ENCODE results near the gene CNKSR1.
A peak's percentile ranks its signal among the peaks of the same experiment; 100 is the strongest.

CNKSR1 gene, protein sequence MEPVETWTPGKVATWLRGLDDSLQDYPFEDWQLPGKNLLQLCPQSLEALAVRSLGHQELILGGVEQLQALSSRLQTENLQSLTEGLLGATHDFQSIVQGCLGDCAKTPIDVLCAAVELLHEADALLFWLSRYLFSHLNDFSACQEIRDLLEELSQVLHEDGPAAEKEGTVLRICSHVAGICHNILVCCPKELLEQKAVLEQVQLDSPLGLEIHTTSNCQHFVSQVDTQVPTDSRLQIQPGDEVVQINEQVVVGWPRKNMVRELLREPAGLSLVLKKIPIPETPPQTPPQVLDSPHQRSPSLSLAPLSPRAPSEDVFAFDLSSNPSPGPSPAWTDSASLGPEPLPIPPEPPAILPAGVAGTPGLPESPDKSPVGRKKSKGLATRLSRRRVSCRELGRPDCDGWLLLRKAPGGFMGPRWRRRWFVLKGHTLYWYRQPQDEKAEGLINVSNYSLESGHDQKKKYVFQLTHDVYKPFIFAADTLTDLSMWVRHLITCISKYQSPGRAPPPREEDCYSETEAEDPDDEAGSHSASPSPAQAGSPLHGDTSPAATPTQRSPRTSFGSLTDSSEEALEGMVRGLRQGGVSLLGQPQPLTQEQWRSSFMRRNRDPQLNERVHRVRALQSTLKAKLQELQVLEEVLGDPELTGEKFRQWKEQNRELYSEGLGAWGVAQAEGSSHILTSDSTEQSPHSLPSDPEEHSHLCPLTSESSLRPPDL

DNA sequence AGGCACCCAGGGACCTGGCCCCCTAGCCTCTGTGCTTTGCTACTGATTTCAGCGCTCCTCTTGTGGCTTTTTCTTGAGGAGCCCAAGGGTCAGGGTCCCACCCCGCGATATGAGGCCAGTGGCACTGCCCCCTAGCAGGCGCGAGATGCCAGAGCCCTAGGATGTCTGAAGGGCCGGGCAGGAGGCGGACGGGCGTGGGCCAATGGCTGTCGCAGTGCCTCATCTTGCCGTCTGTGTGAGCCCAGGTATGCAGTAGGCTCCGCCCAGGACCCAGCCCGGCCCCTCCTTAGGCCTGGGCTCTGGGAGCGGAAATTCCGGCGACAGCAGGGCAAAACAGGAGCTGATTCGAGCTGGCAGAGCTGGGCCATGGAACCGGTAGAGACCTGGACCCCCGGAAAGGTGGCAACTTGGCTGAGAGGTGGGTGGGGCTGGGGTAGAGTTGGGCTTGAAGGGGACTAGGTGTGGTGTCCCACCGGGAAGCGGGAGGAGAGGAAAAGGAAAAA, at the start of gene CNKSR1:
TSS of gene CNKSR1 (plus strand) at position 310 of the 503 bp plus-strand sequence. CDS start at position 367, 57 bp downstream.
- DNase-seq (ENCODE audit: low spot score) = no peak

DNA sequence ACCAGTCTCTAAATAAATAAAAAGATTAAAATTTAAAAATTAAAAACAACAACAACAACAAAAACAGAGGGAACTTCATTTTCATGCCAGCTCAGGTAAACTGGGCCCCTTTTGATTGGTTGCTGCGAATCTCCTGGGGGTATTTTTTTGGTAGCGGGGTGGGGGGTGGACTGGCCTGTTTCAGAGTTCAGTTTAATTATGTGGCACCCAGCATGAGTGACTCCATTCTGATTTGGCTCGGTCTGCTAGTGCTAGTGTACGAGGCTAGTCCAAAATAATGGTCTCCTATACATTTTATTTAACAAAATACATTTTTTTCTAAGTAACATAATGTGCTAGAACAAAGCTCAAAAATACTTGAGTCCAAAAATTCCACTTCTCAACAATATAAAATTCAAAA, 47.5 kb upstream of the CNKSR1 start:
- no peak for DNase-seq (ENCODE audit: low spot score)

DNA sequence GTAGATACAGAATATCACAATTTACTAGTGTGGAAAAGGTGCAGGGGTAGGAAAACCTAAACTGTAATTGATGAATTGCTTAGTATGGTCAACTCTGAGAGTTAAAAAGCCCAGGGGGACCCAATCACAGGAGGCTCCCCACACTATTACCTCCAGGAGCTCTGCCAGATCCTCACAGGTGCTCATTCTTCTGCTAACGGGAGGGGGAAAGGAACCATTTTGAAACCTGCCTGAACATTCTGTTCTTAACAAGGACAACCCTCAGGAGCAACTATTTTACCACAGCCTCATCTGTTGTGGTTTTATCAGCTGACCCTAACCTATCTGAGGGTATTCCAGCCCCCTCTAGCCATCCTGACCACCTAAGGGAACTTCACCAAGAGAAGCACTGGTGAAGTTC, 46.6 kb upstream of the CNKSR1 start:
- no peak for DNase-seq (ENCODE audit: low spot score)

DNA sequence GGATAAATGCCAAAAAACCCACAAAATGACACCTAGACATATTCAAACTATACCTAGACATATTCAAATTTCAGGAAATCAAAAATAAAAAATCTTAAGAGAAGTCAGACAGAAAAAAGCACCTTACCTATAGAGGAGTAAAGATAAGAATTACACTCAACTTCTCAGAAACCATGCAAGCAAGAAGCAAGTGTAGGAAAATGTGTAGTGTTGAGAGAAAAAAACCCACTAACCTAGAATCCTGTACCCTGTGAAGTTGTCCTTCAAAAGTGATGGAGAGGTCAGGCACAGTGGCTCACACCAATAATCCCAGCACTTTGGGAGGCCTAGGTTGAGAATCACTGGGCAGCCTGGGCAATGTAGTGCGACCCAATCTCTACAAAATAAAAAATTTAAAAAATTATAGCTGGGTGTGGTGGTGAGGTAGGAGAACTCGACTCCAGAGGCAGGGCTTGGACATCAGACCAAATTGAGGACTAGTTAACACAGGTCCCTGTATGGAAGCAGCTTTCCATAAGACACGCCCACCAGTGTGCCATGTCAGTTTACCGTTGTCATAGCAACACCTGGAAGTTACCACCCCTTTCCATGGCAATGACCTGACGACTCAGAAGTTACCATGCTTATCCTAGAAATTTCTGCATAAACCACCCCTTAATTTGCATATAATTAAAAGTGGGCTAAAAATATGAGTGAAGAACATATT, 45.0 kb upstream of the CNKSR1 start:
- DNase-seq (ENCODE audit: low spot score) = peak; percentile 38

DNA sequence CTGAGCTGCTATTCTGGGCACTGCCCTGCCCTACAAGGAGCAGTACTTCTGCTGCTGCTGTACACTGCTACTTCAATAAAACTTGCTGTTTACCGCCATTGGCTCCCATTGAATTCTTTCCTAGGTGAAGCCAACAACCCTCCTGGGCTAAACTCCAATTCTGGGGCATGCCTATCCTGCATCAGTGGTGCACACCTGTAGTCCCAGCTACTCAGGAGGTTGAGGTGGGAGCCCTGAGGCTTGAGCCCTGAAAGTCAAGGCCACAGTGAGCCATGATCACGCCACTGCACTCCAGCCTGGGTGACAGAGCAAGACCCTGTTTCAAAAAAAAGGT, 44.5 kb upstream of the CNKSR1 start:
- DNase-seq (ENCODE audit: low spot score) = no peak

DNA sequence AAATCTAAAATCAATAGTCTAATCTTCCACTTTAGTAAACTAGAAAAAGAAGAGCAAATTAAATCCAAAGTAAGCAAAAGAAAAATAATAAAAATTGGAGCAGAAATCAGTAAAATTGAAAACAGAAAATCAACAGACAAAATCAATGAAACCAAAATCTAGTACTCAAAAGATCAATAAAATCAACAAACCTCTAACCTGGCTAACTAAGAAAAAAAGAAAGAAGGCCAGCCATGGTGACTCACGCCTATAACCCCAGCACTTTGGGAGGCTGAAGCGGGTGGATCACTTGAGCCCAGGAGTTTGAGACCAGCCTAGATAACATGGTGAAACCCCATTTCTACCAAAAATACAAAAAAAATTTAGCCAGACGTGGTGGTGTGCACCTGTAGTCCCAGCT, 42.8 kb upstream of the CNKSR1 start:
- DNase-seq (ENCODE audit: low spot score) = no peak

DNA sequence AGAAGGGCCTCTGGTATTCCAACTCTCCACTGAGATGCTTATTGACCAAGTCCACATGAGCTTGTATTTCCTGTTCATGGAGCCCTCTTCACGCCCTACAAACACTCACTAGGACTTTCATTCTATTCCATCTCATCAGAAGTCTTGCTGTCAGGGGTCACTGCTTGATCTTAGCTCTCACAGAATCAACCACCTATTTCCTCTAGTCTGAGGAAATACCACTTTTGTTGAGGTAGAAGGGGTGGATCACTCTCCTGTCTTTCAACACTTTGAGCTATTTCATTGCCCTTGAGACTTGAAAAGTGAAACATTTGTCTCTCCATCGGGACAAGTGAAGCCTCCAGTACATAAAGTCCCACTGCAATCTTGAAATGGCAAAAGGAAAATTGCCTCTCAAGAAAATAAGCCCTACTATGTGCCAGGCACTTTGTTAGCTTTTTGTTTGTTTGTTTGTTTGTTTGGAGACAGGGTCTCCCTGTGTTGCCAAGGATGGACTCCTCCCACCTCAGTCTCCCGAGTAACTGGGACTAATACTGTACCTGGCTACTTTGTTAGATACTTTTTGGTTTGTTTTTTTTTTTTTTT, 38.2 kb upstream of the CNKSR1 start:
- no peak for DNase-seq (ENCODE audit: low spot score)

DNA sequence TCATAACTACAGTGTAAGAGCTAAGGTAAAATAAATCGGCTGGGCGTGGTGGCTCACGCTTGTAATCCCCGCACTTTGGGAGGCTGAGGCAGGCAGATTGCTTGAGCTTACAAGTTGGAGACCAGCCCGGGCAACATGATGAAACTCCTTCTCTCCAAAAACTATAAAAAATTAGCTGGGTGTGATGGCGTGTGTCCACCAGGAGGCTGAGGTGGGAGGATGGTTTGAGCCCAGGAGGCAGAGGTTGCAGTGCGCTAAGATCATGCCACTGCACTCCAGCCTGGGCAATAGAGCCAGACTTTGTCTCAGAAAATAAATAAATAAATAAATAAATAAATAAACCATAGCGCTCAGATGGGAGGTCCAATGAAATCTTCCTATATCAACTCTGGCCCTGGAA, 35.1 kb upstream of the CNKSR1 start:
- no peak for DNase-seq (ENCODE audit: low spot score)

DNA sequence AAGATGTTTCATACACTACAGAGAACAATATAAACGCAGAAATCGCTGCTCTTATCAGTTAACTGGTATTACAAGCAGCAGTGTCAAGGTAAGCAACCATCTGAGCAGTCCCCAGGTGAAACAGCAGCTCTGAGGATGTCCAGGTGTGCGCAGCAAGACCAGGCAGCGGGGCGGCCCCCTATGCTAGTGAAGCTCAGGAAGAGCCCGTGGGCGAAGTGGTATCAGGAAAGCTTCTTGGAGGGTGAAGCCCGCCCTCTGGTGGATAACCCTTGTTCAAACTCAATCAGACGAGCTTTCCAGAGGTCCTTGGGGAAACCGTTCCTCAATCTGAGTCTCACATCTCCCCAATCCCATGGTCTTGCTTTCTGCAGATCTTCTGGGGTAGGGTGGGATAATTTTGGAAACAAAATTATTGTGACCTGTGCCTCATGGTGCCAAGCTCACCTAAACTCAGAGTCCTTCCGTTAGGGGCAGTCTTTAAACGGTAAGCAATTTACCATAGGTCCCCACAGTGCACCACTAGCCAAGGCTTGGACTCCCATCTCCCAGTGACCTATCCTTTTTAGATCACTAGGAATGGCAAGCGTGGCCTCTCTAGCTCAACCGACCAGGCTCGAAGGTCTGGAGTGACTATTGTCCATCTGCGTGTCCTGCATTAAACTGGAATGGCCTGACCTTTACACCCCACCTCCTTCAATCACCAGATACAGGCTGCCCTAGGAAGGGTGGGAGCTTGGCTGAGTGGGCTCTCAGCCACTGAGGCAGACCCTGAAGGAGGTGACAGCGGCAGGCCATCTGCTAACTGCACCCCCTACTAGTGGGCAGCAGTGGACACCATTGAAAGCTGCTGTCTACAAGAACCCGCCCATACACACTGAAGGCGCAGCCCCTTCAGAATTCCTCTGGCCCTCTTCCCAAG, 32.0 kb upstream of the CNKSR1 start:
- DNase-seq (ENCODE audit: low spot score) = peak; percentile 83

DNA sequence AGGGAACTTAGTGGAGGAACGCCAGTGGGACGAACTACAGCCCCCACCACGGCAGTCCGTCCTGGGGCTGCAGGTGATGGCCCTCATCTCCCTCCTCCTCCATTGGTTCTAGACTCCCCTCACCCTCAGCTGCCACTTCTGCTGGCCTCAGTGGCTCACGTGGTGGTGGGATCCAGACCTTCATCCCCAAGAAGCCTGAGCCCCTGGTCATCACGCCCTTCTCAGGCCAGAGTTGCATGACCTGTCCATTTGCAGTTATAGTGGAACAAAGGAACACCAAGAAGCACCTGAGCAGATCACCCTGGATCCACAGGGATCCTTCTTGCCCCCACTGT, 31.4 kb upstream of the CNKSR1 start:
- no peak for DNase-seq (ENCODE audit: low spot score)

DNA sequence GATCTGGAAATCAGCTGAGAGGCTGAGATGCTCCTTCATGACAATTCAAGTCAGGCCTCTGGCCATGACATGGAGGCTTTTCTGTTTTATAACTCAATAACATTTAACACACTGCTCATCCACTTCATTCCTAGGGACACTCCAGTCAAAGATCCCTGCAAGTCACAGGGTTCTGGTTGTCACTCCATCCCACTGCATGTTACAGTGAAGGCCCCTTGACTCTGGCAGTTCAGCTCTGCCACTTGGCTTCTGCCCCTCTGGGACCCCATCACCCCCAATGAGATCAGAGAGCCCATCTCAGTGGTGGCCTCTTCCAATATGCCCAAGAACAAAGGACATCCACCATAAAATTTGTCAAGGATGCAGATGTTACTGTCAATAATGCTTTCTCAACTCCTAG, 28.4 kb upstream of the CNKSR1 start:
- DNase-seq (ENCODE audit: low spot score) = no peak

DNA sequence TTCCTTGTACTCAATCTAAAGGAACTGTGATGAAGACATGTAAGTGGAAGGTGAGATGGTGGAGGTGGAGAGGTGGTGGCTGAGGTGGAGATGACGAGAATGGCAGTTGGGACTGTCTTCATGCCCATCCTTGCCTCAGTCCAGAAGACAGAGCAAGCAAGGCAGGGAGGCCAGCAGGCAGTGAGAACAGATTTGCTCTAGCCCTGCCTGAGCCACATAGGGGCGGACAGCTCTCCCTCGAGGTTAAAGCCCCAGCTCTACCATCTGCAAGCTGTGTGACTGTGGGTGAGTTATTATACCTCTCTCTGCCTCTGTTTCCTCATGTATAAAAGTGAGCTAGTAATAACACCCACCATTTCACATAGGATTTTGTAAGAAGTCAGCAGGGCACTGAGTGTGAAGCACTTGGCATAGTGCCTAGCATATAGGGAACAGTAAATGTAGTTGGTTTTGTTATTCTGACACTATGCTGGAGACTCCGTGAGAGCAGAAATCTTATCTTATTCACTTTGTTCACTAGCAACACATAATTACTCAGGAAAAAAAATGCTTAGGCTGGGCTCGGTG, 23.2 kb upstream of the CNKSR1 start:
- no peak for DNase-seq (ENCODE audit: low spot score)

DNA sequence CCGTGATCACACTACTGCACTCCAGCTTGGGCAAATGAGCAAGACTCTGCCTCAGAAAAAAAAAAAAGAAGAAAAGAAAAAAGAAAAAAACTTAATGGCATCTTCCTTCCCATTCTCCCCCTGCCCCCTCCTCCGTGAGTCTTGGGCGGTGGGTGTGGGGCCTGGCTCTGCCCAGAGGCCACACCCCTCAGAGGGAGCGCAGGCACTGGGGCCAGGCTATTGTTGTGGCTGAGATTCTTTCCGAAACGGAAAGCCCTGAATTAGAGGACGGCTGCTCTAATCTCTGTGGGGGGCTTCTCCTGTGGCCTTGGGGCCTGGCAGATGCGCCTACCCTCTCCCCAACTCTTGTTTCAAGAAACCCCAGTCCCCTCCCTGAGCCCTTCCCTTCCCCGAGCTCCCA, 22.5 kb upstream of the CNKSR1 start:
- no peak for DNase-seq (ENCODE audit: low spot score)

DNA sequence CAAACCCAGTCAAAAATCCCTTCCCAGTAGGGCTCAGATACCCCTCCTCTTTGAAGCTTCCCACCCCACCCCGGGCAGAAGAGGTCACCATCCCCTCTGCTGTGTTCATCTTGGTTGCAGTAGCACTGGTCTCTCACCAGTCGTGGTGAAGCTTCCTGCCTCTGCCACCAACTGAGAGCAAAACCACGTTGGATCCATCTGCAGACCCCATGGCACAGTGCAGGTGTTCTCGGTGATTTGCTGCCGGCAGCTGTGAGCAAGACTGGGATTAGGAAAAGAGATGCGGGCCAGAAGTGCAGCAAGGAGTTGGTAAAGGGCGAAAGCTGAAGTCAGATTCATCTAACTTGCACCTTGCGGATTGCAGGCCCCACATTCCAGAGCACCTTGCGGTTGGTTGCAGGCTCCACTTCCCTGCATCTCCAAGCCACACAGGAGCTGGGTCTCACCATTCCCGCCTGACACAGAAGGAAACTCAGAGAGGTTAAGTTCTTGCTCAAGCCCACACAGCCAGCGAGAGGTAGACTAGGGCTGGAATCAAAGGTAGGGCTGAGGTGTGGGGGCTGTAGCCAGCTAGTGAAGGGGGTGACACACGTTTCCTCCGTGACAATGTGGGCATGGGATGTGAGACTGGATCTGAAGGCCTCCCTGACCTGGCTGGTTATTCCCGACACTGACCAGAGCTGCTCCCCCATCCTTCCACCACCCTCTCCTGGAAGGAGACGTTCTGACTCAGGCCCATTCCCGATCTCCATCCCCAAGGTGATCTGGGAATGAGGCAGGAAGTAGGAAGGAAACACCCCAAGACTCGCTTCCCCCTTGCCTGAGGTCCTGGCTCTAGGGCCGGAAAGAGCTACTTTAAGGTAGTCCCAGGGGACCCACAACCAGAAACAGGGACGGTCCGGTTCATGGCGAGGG, 21.7 kb upstream of the CNKSR1 start:
- DNase-seq (ENCODE audit: low spot score) = no peak

DNA sequence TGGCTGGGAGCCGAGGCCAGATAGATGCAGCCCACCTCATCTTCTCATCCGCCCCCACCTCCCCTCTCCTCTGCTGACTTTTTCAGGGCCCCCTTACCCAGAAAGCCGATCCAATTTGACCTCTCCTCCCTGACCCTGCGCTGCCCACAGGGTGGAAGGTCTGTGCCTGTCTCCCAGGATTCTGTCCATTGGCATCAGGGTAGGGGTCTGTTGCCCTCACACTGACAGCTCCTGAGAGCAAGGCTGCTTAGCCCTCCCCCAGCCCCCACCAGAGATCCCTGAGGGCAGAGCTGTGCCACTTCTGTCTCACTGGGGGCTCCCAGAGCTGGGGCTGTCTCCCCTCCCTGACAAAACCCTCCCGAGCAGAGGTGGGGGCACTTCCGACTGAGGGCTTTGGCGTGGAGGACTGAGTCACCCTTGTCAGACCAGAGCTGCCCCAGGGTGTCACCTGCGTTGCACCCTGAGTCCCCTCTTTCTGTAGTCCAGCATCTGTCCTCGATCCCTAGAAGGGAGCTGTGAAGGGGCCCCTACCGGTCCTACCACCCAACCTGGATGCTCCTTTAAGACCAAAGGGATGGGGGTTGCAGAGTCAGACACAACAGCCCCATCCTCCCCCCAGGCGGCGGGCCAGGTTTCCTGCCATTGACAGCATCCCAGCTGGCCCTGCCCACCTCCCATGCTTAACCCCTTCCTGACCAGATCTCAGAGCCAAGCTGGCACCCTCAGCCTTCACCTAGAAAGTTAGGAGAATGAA, 20.8 kb upstream of the CNKSR1 start:
- DNase-seq (ENCODE audit: low spot score) = no peak

DNA sequence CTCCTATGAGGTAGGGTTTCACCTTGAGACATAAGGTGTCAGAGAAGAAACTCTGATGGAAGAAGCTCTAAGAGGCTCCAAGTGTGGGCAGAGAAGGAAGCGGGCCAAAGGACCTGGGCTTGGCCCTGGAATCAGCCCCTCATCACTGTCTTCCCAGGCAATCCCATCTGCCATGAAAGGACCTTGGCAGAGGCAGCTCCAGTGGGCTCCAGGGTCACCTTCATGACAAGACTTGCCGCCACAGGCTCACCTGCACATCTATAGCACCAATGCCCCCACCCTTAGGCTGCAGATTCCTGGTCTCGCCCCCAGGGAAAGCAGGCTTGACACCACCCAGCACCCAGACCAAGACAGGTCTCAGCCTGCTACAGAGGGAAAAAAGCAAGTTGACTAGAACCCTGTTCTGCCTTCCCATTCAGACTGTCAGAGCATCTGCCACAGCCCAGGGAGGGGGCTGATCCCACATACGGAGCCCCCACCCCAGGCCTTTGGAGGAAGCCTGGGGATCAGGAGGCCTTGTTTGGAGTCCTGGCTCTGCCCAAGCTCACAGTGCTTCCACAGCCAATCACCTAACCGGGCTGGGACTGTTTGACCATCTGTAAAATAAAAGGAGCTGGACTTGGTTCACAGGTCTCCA, 18.9 kb upstream of the CNKSR1 start:
- no peak for DNase-seq (ENCODE audit: low spot score)

DNA sequence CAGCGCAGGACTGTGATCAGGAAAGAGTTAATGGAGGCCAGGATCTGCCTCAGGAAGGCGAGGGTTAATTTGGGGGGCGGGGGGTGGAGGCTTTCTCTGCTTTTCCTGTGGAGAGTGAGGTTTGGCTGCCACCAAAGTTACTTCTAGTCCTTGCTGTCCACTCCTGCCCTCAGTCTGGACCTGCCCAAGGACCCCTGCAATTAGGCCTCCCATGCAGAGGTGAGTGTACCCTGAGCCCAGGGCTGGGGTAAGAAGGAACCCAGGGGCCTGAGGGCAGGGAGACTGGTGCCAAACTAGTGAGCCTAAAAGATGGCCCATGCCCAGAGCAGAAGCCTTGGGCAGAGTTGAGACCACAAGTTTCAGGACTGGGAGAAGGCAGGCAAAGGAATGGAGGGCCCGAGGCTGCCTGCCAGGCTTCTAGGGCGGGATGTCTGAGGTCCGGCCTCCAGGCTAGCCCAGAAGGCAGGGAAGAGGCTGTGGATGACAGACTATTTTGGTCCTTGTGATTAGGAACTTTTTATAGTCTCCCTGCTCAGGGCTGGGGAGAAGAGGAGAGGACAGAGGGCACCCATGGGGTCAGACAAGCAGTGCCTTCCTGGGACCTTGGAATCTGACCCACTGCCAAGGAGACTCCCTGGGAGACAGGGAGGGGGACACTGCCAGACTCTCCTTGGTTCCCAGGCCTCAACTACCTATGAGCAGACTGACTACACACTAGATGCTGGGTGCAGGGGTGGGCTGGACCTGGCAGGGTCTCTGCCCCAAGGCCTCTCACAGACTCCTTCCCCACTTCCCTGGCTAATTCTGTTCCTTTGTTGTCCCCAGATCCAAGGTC, 18.2 kb upstream of the CNKSR1 start, which contains the start of gene FAM110D:
TSS of gene FAM110D (plus strand) at position 172 of the 835 bp plus-strand sequence. CDS start 2,213 bp downstream, outside the sequence.
- no peak for DNase-seq (ENCODE audit: low spot score)

DNA sequence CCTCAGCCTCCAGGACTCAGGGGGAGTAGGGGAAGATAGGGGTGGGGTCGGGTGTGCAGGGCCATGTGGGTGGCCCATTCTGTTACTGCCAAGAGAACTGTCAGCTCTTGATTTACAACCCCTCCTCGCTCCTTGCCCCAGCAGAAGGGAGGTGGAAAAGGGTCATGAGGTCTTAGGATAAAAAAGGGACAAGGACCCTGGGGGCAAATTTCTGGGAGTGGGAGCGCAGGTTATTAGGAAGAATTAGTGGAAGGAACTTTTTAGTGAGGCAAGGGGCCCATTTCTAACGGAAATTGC, 17.6 kb upstream of the CNKSR1 start:
- DNase-seq (ENCODE audit: low spot score) = no peak
